Right lobe of liver (tissue), 6 donors: ENCODE measurements around the gene FMR1NB. TPM values are rescaled to one million over a fixed set of nuclear protein-coding genes. Genes with fewer than 3 reads are reported as not detected.
A peak's percentile ranks its signal among the peaks of the same experiment; 100 is the strongest.

Experiments used
- ATAC-seq, 4 donors: fragments of 200-7000 bp; cut with Tn5 transposase; one replicate each; pipeline ENCODE4 v1.9.1; 2020; ENCODE audit warnings: mild to moderate bottlenecking in 4 of 4, moderate library complexity in 4 of 4
- DNase-seq, 3 donors: peaks; one replicate each; pipeline ENCODE4 v3.0.0-alpha.2; 2020
- H3K27ac ChIP-seq, 3 donors: fragments of 200-600 bp; one replicate each; pipeline ENCODE4 v1.8.0; 2022
- H3K27me3 ChIP-seq, 2 donors: fragments of 200-600 bp; one replicate each; pipeline ENCODE4 v1.8.0; 2022
- H3K36me3 ChIP-seq, 4 donors: fragments of 200-600 bp; sonication (generic) in 1 of 4; one replicate each; pipeline versions ENCODE4 v1.5.1 to v1.8.0; 2017 to 2022; ENCODE audit warnings: control low read depth in 1 of 4
- H3K4me1 ChIP-seq, 4 donors: fragments of 200-600 bp; sonication (generic) in 1 of 4; one replicate each; pipeline versions ENCODE4 v1.5.1 to v1.8.0; 2017 to 2022; ENCODE audit warnings: control low read depth in 1 of 4
- H3K4me3 ChIP-seq, 3 donors: fragments of 200-600 bp; one replicate each; pipeline ENCODE4 v1.8.0; 2022
- H3K9me3 ChIP-seq, 4 donors: fragments of 200-600 bp; sonication (generic) in 1 of 4; one replicate each; pipeline versions ENCODE4 v1.5.1 to v1.8.0; 2017 to 2022; ENCODE audit warnings: control low read depth in 1 of 4
- POLR2A ChIP-seq: fragments of 450-650 bp; IDR thresholded peaks from one replicate; pipeline ENCODE4 v1.6.1; 2017; ENCODE audit warnings: antibody characterized with exemption, mild to moderate bottlenecking
- WGBS: methylation state at CpG from one replicate; pipeline ENCODE4 v1.1.6; 2018; ENCODE audit warnings: low coverage, low lambda C conversion rate; ENCODE audit not compliant: insufficient coverage; ENCODE audit errors: missing lambda C conversion rate; 5-methylcytosine and 5-hydroxymethylcytosine counted together
- intact Hi-C, 2 donors: fragments of 100-400 bp; cut with DNase I; formaldehyde crosslinking; loops; one replicate each; pipeline versions ENCODE4 v1.11.2 to v1.14.1; 2022
- total RNA-seq, 6 experiments: library from RNA; depleted of rRNA in 2 of 6; stranded (reverse); fragments of >200 nt in 2 of 6; fragmentation: NEBNext Ultra II Directional in 3 of 6; extraction: Animal tissue kit (Norgen Biotek cat#: 25700) in 3 of 6; gene quantifications; one replicate each; pipeline versions ENCODE4 v1.1.0 to v1.2.4, GENCODE V29; 2016 to 2023
- TF ChIP-seq, protein P1 (sequence below), 4 donors: fragments of 200-600 bp in 3 of 4; fragments of 450-650 bp in 1 of 4; IDR thresholded peaks; one replicate each; pipeline versions ENCODE4 v1.5.1 to v1.8.0; 2016 to 2022; ENCODE audit warnings: antibody characterized with exemption in 4 of 4, mild to moderate bottlenecking in 2 of 4
- donor health status: DM: no; HTN: yes; CAD: no.
- donor health status: DM: no; HTN: no; CAD: no.
- donor health status: DM: no; HTN: no; CAD: no.
- donor health status: DM: no; HTN: yes; CAD: no.
- donor health status: DM: no; HTN: yes; CAD: no.

Gene FMR1NB
- total RNA-seq, 6 experiments from 2014 or later = not detected

DNA sequence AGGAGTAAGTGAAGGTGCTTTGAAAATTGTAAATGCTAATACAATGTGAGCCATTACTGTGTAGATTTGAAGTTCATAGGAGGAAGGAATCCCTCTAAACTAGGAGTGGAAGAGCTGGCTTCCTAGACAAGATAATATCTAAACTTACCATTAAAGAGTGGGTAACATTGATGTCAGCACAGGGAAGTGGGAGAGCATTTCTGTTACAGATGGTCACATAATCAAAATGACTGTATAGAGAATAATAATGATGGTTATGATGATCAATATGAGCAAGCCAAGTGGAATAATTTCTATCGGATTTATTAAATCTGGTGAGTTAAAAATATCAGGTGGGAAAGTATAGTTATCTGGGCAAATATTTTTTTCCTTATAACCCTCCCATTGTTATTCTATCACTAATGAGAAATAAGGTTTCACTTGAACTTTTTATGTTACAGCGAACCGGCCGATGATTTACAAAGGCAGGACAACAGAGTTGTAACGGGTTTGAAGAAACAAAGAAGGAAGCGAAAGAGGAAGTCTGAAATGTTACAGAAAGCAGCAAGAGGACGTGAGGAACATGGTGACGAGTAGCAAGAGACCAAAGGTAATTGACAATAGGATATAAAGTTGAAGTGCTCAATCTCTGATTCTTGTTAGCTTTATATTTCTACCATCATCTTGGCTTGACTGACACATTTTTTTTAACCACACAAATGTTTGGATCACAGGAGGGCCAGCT lies 43.5 kb downstream of the FMR1NB start:
- DNase-seq (no peak), ATAC-seq (no peak)
- Histone ChIP-seq H3K9me3 (no peaks in the 10 kb centered on the region), H3K4me1 (no peaks in the 10 kb centered on the region), H3K27me3 (no peaks in the 10 kb centered on the region), H3K4me3 (no peak overlapping the region), H3K27ac (no peak overlapping the region), H3K36me3 (no peaks in the 10 kb centered on the region)
- WGBS = 37% methylated on average over 8 of the region's 8 CpGs
- TF ChIP-seq, protein P1, sequence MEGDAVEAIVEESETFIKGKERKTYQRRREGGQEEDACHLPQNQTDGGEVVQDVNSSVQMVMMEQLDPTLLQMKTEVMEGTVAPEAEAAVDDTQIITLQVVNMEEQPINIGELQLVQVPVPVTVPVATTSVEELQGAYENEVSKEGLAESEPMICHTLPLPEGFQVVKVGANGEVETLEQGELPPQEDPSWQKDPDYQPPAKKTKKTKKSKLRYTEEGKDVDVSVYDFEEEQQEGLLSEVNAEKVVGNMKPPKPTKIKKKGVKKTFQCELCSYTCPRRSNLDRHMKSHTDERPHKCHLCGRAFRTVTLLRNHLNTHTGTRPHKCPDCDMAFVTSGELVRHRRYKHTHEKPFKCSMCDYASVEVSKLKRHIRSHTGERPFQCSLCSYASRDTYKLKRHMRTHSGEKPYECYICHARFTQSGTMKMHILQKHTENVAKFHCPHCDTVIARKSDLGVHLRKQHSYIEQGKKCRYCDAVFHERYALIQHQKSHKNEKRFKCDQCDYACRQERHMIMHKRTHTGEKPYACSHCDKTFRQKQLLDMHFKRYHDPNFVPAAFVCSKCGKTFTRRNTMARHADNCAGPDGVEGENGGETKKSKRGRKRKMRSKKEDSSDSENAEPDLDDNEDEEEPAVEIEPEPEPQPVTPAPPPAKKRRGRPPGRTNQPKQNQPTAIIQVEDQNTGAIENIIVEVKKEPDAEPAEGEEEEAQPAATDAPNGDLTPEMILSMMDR (IDR thresholded peaks at IDR 0.05) = no peak
- no peak for TF ChIP-seq POLR2A
- intact Hi-C loops = no loop called here

GRCh38 chrX:148035380-148035779 lies 54.2 kb downstream of the FMR1NB start:
- 40% methylated on average over 2 of the region's 2 CpGs for WGBS
- no peak for DNase-seq
- H3K27ac ChIP-seq = no peak overlapping the region
- TF ChIP-seq POLR2A = no peak
- H3K4me3 ChIP-seq = no peak overlapping the region
- no peaks in the 10 kb centered on the region for H3K36me3 ChIP-seq
- no peaks in the 10 kb centered on the region for H3K4me1 ChIP-seq
- ATAC-seq = no peak
- no peaks in the 10 kb centered on the region for H3K27me3 ChIP-seq
- intact Hi-C loops = no loop called here
- no peaks in the 10 kb centered on the region for H3K9me3 ChIP-seq

DNA sequence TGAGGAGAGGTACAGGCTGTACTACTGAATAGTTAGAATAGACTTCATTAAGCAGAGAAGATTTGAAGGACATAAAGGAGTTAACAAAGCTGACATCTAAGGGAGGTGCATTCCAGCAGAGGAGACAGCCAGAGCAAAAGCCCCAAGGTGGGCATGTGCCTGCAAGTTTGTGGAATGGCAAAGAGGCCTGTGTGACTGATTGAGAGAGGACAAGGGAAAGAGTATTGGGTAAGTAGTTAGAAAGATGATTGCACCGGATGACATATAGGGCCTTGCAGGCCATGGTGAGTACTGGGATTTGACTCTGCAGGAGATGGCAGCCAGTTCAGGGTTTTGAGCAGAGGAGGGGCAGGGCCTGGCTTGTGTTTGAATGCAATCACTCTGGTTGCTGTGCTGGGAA lies 55.9 kb downstream of the FMR1NB start:
- WGBS = 91% methylated on average over 1 of the region's 1 CpG
- TF ChIP-seq POLR2A = no peak
- TF ChIP-seq, protein P1 (IDR thresholded peaks at IDR 0.05) = no peak
- DNase-seq (no peak), ATAC-seq (no peak)
- H3K27ac ChIP-seq = no peak overlapping the region
- no peaks in the 10 kb centered on the region for H3K4me1 ChIP-seq
- intact Hi-C loops = no loop called here
- H3K27me3 ChIP-seq = no peaks in the 10 kb centered on the region
- H3K9me3 ChIP-seq = no peaks in the 10 kb centered on the region
- H3K4me3 ChIP-seq = no peak overlapping the region
- no peaks in the 10 kb centered on the region for H3K36me3 ChIP-seq

GRCh38 chrX:148043271-148043855 lies 62.2 kb downstream of the FMR1NB start:
- H3K36me3 ChIP-seq = no peaks in the 10 kb centered on the region
- 67% methylated on average over 1 of the region's 2 CpGs for WGBS
- intact Hi-C loops = no loop called here
- no peak overlapping the region for H3K27ac ChIP-seq
- DNase-seq (no peak), ATAC-seq (no peak)
- TF ChIP-seq, protein P1 (IDR thresholded peaks at IDR 0.05) = no peak
- TF ChIP-seq POLR2A = no peak
- no peaks in the 10 kb centered on the region for H3K4me1 ChIP-seq
- H3K4me3 ChIP-seq = no peak overlapping the region
- H3K9me3 ChIP-seq = no peaks in the 10 kb centered on the region
- no peaks in the 10 kb centered on the region for H3K27me3 ChIP-seq

GRCh38 chrX:148047200-148047599 lies 66.1 kb downstream of the FMR1NB start:
- ATAC-seq (peak; percentile 18 to 59 (median 36)), DNase-seq (no peak)
- Histone ChIP-seq H3K36me3 (no peaks in the 10 kb centered on the region), H3K4me1 (no peaks in the 10 kb centered on the region), H3K27ac (no peak overlapping the region), H3K4me3 (no peak overlapping the region), H3K27me3 (no peaks in the 10 kb centered on the region), H3K9me3 (no peaks in the 10 kb centered on the region)
- intact Hi-C loops = no loop called here
- WGBS = 30% methylated on average over 3 of the region's 4 CpGs
- TF ChIP-seq, protein P1 (IDR thresholded peaks at IDR 0.05) = no peak
- no peak for TF ChIP-seq POLR2A
